DMS 273 treated with DMSO at 0.1 percent for 48 hours (cell line): Measurements from ENCODE around the gene RRP1.

Source experiments
- DNase-seq: peaks from one replicate; lab custom pipeline; 2025; lab: John Stamatoyannopoulos, UW

RRP1 gene

GRCh38 chr21:43789276-43790009 lies at the start of gene RRP1:
RRP1 (plus strand) TSS chr21:43789577; CDS start chr21:43789630, 53 bp downstream.
- DNase-seq = peak; percentile 60

DNA sequence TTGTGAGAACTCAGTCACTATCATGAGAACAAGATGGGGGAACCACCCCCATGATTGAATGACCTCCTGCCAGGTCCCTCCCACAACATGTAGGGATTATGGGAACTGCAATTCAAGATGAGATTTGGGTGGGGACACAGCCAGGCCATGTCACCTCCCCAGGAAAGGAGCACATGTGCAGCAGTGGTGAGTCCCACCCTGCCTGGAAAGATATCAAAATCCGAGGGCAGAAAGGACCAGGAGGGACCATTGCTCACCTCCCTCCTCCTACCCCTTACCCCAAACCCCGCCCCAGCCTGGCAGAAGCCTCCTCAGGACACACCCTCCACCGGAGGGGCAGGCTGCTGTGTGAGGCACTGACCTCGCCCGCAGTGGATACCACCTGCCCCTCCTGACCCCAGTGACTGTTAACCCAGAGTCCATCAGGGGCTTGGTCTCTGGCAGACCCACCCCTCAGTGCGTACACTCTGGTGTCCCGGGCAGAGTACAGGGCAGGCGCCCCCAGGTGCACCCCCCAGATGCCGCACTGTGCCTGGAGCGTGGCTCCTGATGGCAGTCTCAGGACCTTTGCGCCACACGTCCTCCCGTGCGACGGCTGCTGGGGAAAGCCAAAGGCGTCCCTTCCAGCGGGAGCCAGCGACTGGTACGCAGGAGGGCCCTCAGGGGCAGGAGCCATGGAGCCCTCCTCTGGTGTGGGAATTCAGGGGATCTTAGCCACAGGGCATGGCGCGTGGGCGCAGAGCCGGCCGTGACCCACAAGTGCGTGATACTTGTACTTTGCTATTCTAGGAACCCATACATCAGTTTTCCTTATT lies 49.5 kb upstream of the RRP1 start:
- DNase-seq = no peak

- DNase-seq = no peak
Measured at GRCh38 chr21:43740497-43741156, 48.8 kb upstream of the RRP1 start.

DNA sequence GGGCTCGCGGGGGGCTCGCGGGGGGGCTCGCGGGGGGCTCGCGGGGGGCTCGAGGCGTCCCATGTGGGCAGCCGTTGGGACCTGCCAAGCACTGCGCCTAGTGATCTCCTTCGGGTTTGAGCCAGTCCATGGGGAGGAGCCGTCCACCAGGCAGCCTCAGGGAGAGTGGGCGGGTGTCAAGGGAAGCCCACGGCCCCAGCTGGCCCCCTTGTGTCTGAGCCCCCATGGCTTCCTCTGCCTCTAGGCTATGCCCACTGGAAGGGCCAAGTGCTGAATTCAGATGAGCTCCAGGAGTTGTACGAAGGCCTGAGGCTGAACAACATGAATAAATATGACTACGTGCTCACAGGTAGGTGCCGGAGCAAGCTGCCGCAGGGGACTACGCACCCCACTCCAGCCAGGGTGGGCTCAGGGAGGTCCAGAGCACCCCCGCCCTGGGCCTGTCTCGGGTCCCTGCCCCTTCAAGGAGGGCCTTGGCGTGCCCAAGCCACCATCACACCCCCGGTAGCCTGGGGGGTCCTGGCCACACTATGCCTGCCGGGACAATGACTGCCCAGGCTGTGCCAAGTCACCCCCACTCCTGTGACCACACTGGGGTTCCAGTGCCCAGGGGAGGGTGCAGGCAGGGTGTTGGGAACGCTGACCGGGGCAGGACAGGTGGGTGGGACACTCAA lies 47.8 kb upstream of the RRP1 start:
- no peak for DNase-seq

GRCh38 chr21:43743947-43744346 lies 45.4 kb upstream of the RRP1 start:
- DNase-seq = no peak

- no peak for DNase-seq
Measured at GRCh38 chr21:43744725-43745124, 44.7 kb upstream of the RRP1 start.

DNA sequence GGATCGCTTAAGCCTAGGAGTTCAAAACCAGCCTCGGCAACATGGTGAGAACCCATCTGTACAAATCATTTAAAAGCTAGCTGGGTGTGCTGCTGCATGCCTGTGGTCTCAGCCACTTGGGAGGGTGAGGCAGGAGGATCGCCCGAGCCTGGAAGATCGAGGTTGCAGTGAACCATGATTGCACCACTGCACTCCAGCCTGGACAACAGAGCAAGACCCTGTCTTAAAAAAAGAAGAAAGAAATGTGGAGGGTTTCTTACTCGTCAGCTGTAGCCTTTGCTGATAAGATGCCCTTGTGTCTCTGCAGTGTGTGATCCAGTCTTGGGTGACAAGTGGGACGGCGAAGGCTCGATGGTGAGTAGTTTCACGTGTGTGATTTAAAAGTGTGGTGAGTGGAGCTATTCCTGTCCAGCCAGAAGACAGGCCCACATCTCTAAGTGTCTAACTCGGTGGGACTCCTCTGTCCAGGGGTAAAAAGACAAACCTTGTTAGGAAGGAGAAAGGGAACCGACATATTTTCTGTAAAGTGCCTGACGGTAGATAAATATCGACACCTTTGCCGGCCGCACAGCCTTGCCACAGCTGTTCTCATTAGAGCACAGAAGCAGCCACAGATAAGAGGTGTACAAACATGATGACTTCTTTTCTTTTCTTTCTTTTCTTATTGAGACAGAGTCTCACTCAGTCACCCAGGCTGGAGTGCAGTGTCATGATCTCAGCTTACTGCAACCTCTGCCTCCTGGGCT lies 43.4 kb upstream of the RRP1 start:
- DNase-seq = no peak

GRCh38 chr21:43748622-43749021 lies 40.8 kb upstream of the RRP1 start:
- no peak for DNase-seq

- DNase-seq = no peak
Measured at GRCh38 chr21:43749651-43750262, 39.6 kb upstream of the RRP1 start.

DNA sequence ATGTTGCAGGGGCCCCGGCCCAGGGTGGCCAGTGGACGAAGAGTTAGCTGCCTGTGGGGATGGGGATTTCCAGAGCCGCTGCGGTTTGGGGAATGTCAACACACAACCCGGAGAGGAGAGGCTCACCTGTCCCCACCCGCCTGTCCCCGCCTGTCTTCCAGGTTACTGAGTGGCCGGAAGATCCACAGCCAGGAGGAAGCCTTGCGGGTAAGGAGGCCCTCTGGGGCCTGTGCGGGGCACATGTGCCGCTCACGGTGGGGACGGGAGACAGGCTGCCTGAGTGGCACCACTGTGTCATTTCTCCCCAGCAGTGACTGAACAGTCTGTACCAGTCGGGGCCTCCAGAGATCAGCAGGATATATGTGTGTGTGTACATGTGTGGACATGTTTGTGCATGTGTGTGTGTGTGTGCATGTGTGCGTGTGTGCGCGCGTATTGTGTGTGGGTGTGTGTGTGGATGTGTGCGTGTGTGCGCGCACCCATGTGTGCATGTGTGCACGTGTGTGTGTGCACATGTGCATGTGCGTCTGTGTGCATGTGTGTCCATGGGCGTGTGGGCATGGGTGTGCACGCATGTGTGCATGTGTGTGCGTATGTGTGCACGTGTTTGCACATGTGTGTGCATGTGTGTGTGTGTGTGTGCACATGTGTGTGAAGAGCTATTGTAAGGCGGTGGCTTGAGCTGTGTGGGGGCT lies 38.9 kb upstream of the RRP1 start:
- no peak for DNase-seq

GRCh38 chr21:43751955-43752591 lies 37.3 kb upstream of the RRP1 start:
- DNase-seq = no peak

GRCh38 chr21:43752758-43753438 lies 36.5 kb upstream of the RRP1 start:
- DNase-seq = no peak

GRCh38 chr21:43753439-43753799 lies 36.0 kb upstream of the RRP1 start:
- no peak for DNase-seq

- DNase-seq = no peak
Measured at GRCh38 chr21:43754948-43755781, 34.2 kb upstream of the RRP1 start.

DNA sequence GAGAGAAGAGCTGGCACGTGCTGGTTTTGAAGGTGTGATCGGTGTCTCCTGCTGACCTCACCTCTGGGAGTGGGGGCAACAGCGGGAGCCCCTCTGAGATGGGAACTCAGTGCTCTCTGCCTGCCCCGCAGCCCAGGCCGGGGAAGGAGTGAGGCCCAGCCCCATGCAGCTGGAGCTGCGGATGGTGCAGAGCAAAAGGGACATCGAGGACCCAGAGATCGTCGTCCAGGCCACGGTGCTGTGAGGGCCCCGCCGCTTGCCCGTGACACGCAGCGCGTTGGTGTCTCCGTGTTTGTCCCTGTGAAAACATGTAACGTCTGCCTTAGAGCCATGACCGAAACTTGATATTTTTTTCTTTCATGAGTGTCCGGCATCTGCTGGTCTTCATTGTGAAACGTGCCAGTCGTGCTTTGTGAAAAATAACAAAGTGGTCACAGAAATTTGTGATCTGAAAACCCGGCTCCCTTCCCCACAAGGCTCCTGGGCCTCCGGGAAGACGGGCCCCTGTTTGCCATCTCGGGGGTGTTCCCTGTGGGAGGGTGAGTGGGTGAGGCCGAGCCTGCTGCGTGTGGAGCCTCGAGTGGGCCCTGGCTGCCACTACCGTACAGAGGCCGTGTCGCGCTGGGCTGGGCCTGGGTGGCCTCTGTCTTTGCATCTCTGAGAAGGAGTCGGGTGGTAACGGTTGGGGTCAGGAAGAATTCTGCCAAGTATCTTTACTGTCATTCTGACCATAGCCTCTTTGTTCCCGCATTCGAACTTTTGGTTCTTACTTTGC lies 33.4 kb upstream of the RRP1 start:
- DNase-seq = no peak

GRCh38 chr21:43757601-43758000 lies 31.8 kb upstream of the RRP1 start:
- DNase-seq = no peak

DNA sequence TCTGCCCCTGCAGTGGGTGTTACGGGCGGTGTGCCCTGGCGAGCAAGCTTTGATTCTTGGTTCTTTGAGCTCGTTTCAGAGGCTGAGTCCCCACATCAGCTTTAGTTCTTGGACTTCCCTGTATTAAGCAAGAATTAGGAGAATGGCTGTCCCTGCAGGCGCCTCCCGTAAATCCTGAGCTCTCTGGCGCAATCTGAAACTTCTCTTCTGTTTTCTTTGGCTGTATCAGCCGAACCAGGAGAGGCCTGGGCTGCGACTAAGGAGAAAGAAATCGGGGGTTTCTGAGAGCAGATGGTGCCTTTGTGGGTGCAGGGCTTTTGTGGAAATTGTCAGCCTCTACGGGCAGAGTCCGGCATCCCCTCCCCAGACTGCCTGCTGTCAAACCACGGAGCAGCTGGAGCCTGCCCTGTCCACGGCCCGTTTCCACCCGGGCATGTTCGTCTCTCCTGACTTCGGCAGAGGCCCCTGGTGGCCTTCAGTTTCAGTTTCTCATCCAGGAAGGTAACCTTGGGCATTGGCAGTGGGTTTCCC lies 31.2 kb upstream of the RRP1 start:
- DNase-seq = no peak

- DNase-seq = no peak
Measured at GRCh38 chr21:43758811-43759210, 30.6 kb upstream of the RRP1 start.
